SJSA1 (cell line): Measurements from ENCODE around the gene ATF4. TPM values are rescaled to one million over a fixed set of nuclear protein-coding genes. Genes with fewer than 3 reads are reported as not detected.

ENCODE experiments used
- DNase-seq, 2 experiments: peaks; one replicate each; pipeline ENCODE4 v3.0.0-alpha.2; 2015 to 2020; ENCODE audit warnings: low spot score in 2 of 2, low read depth in 1 of 2
- H3K27ac ChIP-seq: fragments of 250-450 bp; sonication (Bioruptor Pico); 2 replicates; pipeline ENCODE4 v1.5.1; 2020; ENCODE audit warnings: mild to moderate bottlenecking, moderate library complexity
- H3K27me3 ChIP-seq: fragments of 250-450 bp; sonication (Bioruptor Pico); replicated peaks from 2 replicates; pipeline ENCODE4 v1.5.1; 2020; ENCODE audit warnings: mild to moderate bottlenecking, moderate library complexity
- H3K36me3 ChIP-seq: fragments of 250-450 bp; sonication (Bioruptor Pico); 2 replicates; pipeline ENCODE4 v1.5.1; 2020; ENCODE audit warnings: mild to moderate bottlenecking
- H3K4me1 ChIP-seq: fragments of 250-450 bp; sonication (Bioruptor Pico); replicated peaks from 2 replicates; pipeline ENCODE4 v1.6.1; 2021; ENCODE audit warnings: mild to moderate bottlenecking
- H3K4me3 ChIP-seq: fragments of 250-450 bp; sonication (Bioruptor Pico); 2 replicates; pipeline ENCODE4 v1.5.1; 2020; ENCODE audit warnings: mild to moderate bottlenecking
- H3K9me3 ChIP-seq: fragments of 250-450 bp; sonication (Bioruptor Pico); replicated peaks from 2 replicates; pipeline ENCODE4 v1.5.1; 2020; ENCODE audit warnings: mild to moderate bottlenecking
- total RNA-seq: library from RNA; depleted of rRNA; stranded (reverse); fragments of >200 nt; shearing (Covaris generic); gene quantifications from 2 replicates; pipeline ENCODE4 v1.2.3, GENCODE V29; 2014; rRNA removed

The ATF4 gene
- total RNA-seq, 1 experiment from 2014 or later, result 225 TPM

GRCh38 chr22:39570665-39571064, 50.3 kb downstream of the ATF4 start, which contains the start of gene CACNA1I:
CACNA1I (plus strand) TSS chr22:39570753; CDS start chr22:39570753, 0 bp downstream.
- no peaks in the 10 kb centered on the region for H3K36me3 ChIP-seq
- H3K9me3 ChIP-seq, result no peaks in the 10 kb centered on the region
- H3K27ac ChIP-seq, result no peak within 1 kb of the TSS
- H3K4me1 ChIP-seq, result peaks cover 13% of the 10 kb centered on the region
- no peak within 1 kb of the TSS for H3K4me3 ChIP-seq
- no peak for DNase-seq
- no peaks in the 10 kb centered on the region for H3K27me3 ChIP-seq

GRCh38 chr22:39571538-39571937, 51.2 kb downstream of the ATF4 start:
- Histone ChIP-seq H3K9me3 (no peaks in the 10 kb centered on the region), H3K4me3 (no peak overlapping the region), H3K4me1 (peaks cover 13% of the 10 kb centered on the region), H3K27me3 (no peaks in the 10 kb centered on the region), H3K27ac (no peak overlapping the region), H3K36me3 (no peaks in the 10 kb centered on the region)
- DNase-seq, result no peak

Other genes starting within 250 kb of the ATF4 start
- gene RPL3, start 200.9 kb upstream of the ATF4 start, total RNA-seq, result 1,074 and 1,435 TPM in 2 replicates
- gene SYNGR1, start 170.6 kb upstream of the ATF4 start, total RNA-seq, result 8.4 and 18.6 TPM in 2 replicates
- 9.7 and 33.3 TPM in 2 replicates for gene TAB1, start 120.8 kb upstream of the ATF4 start, total RNA-seq
- 3.9 and 4.3 TPM in 2 replicates for gene MGAT3, start 63.5 kb upstream of the ATF4 start, total RNA-seq
- gene MIEF1, start 18.3 kb upstream of the ATF4 start, total RNA-seq, result 20.9 and 22.9 TPM in 2 replicates
- gene RPS19BP1, start 12.2 kb downstream of the ATF4 start, total RNA-seq, result 177 and 263 TPM in 2 replicates
- 0.03 TPM in 1 of 2 replicates, not detected in the other for gene CACNA1I, start 50.2 kb downstream of the ATF4 start, total RNA-seq